ENCODE measurements around the gene MVP.
A peak's percentile ranks its signal among the peaks of the same experiment; 100 is the strongest.
"Not testable (repeated sequence)": the region's sequence is repeated elsewhere in the genome, so short reads cannot be mapped to it uniquely, and the experiment has no call there.

The MVP gene

DNA sequence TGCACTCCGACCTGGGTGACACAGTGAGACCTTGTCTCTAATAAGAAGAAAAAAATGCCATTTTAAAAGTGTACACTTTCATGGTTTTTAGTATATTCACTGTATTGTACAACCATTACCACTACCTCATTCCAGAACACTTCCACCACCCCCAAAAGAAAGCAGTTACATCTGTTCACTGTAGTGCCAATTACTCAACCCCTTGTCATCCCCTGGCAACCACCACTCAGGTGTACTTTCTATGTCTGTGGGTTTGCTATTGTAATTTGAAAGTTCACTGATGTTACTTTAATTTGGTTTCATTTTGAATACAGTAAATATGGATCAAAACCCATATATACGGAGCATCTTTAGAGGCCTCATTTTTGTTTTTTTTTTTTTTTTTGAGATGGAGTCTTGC lies 36.1 kb upstream of the MVP start:
- DNase-seq (ENCODE audit: low read depth) = no peak

DNA sequence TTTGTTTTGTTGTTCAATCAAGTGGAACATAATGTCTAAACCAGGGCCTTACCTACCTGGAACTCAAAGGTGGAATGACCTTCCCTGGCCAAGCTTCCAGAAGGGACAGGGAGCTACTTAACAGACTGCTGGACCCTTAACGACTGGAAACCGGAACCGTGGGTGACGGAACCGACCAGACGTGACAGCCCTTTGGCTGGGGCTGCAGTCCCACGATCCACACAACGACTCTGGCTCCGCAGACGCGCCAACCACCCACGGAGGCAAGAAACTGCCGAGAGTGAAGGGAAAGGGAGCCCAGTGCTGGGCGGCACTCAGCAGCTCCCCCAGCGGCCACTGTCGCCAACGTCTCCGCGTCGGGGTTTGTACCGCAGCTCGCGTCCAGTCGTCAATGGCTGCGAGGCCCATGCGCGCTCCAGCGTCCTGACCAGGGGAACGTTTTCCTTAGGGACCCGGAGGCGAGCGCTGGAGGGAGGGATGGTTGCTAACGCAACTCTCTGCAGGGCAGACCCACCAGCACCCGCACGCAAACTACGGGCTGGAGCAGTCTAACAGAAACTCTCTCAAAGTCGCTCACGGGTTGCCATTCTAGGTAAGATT lies 35.3 kb upstream of the MVP start:
- TF ChIP-seq, protein P1, sequence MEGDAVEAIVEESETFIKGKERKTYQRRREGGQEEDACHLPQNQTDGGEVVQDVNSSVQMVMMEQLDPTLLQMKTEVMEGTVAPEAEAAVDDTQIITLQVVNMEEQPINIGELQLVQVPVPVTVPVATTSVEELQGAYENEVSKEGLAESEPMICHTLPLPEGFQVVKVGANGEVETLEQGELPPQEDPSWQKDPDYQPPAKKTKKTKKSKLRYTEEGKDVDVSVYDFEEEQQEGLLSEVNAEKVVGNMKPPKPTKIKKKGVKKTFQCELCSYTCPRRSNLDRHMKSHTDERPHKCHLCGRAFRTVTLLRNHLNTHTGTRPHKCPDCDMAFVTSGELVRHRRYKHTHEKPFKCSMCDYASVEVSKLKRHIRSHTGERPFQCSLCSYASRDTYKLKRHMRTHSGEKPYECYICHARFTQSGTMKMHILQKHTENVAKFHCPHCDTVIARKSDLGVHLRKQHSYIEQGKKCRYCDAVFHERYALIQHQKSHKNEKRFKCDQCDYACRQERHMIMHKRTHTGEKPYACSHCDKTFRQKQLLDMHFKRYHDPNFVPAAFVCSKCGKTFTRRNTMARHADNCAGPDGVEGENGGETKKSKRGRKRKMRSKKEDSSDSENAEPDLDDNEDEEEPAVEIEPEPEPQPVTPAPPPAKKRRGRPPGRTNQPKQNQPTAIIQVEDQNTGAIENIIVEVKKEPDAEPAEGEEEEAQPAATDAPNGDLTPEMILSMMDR (IDR thresholded peaks at IDR 0.05; ENCODE audit: low read depth, low read length, missing control alignments) = peak; percentile 86
- DNase-seq (ENCODE audit: low read depth) = no peak
- in situ Hi-C loops (cut with HindIII; ENCODE audit: low sequenced_read_pairs) = no loop called here
- H3K4me3 ChIP-seq (ENCODE audit: low read depth, low read length) = peak overlapping the region; percentile 14

More for the DNA sequence above, 36.1 kb upstream of the MVP start:
- no peak overlapping the region for H3K4me3 ChIP-seq (ENCODE audit: low read depth, low read length)
- in situ Hi-C loops (cut with HindIII; ENCODE audit: low sequenced_read_pairs) = no loop called here
- TF ChIP-seq, protein P1 (IDR thresholded peaks at IDR 0.05; ENCODE audit: low read depth, low read length, missing control alignments) = no peak

DNA sequence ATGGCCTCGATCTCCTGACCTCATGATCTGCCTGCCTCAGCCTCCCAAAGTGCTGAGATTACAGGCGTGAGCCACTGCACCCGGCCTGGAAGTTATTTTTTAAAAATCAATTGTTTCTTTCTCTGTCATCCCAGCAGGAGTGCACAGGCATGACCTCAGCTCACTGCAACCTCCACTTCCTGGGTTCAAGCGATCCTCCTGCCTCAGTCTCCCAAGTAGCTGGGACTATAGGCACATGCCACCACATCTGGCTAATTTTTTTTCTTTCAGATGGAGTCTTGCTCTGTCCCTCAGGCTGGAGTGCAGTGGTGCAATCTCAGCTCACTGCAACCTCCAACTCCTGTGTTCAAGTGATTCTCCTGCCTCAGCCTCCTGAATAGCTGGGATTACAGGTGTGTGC lies 33.1 kb upstream of the MVP start:
- in situ Hi-C loops (cut with HindIII; ENCODE audit: low sequenced_read_pairs); H3K4me3 ChIP-seq (ENCODE audit: low read depth, low read length); DNase-seq (ENCODE audit: low read depth): not testable (repeated sequence)

DNA sequence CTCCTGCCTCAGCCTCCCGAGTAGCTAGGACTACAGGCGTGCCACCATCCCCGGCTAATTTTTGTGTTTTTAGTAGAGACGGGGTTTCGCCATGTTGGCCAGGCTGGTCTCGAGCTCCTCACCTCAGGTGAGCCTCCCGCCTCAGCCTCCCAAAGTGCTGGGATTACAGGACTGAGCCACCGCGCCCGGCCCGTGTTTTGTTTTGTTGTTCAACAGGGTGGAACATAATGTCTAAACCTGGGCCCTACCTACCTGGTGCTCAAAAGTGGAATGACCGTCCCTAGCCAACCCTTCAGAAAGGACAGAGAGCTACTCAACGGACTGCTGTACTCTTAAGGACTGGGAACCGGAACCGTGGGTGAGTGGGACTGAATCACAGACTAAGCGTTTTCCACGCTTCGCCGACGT lies 30.5 kb upstream of the MVP start:
- in situ Hi-C loops (cut with HindIII; ENCODE audit: low sequenced_read_pairs) = no loop called here
- no peak for DNase-seq (ENCODE audit: low read depth)
- TF ChIP-seq, protein P1 (IDR thresholded peaks at IDR 0.05; ENCODE audit: low read depth, low read length, missing control alignments) = no peak
- peak overlapping the region; percentile 92 for H3K4me3 ChIP-seq (ENCODE audit: low read depth, low read length)

DNA sequence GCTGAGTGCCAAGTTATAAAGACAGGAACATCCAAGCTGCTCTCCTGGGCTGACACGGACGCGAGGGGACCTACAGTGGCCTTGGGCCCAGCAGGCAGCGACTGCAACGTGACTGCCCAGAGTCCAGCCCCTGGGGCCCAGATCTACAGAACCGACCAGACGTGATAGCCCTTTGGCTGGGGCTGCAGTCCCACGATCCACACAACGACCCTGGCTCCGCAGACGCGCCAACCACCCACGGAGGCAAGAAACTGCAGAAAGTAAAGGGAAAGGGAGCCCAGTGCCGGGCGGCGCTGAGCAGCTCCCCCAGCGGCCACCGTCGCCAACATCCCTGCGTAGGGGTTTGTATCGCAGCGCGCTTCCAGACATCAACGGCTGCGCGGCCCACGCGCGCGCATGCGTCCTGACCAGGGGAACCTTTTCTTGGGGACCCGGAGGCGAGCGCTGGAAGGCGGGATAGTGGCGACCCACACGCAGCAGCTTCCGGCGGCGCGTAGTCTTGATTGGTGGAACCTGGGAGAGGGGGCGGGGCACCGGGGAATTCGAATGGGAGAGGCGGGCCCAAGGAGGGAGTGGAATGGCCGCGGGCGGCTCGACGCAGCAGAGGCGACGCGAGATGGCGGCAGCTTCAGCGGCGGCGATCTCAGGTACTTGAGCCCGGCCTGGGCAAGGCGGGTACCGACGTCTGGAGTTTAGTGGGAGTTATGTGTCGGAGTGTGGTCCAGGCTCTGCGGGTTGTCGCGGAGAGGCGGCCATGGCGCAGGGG lies 29.9 kb upstream of the MVP start, which contains the start of gene KIF22:
Gene KIF22, plus strand, starts transcription at position 569 of the 766 bp plus-strand sequence. Its CDS starts 9 bp downstream, at position 578.
- peak within 1 kb of the TSS; percentile 92 for H3K4me3 ChIP-seq (ENCODE audit: low read depth, low read length)
- in situ Hi-C loops (cut with HindIII; ENCODE audit: low sequenced_read_pairs) = no loop called here
- DNase-seq (ENCODE audit: low read depth) = peak; percentile 97
- TF ChIP-seq, protein P1 (IDR thresholded peaks at IDR 0.05; ENCODE audit: low read depth, low read length, missing control alignments) = peak; percentile 71

DNA sequence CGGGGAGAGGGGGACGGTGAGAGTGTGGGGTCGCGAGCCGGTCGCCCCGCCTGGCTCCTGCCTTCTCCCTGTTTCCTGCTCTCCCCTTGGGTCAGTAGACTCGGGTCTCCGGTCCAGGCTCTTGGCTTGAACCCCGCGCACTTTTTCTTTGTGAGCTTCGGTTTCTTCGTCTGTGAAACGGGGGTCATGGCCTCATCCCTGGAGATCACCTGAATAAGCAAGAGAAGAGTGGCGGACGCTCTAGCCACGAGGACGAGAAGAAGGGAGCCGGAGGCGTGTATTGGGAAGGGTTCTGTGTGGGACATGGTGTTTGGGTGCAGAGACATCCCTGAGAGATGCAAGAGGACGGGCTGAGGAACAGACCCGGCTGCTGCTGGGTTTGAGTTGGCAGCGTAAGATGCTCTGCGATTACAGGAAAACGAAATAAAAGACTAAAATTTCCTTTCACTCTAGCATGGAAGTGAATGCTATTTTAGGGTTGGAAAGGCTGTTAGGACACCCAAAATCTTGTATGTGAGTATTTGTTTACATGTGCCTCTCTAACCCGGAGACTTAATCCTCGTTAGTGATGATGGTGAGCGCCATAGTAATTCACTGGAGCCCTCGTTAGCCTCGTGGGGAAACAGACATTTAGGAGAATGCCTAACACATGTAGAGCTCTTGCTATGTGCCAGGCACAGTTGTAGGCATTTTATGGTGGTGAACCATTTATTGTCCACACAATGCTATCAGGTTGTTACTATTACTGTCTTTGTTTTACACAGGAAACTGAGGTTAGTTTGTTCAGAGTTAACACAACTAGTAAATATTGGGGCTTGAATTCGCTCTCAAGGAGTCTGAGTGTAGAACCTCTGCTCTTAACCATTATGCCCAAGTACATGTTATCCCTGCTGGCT lies 29.1 kb upstream of the MVP start:
- peak overlapping the region; percentile 92 for H3K4me3 ChIP-seq (ENCODE audit: low read depth, low read length)
- no peak for DNase-seq (ENCODE audit: low read depth)
- in situ Hi-C loops (cut with HindIII; ENCODE audit: low sequenced_read_pairs) = no loop called here
- TF ChIP-seq, protein P1 (IDR thresholded peaks at IDR 0.05; ENCODE audit: low read depth, low read length, missing control alignments) = no peak
